Astrocyte (in vitro differentiated cells and primary cell): ENCODE results near the gene IARS1. TPM values are rescaled to one million over a fixed set of nuclear protein-coding genes. Genes with fewer than 3 reads are reported as not detected.

ENCODE experiments used
- DNase-seq: peaks from one replicate; pipeline ENCODE4 v3.0.0-alpha.2; 2010; ENCODE audit warnings: low read depth
- FAIRE-seq: peaks from 2 replicates; lab custom pipeline; 2011; peaks lifted over from hg19 to GRCh38; lab: Jason Lieb, UNC
- H2AFZ ChIP-seq: 2 replicates; pipeline ENCODE4 v1.6.0; 2012; ENCODE audit warnings: low read depth, low read length, inconsistent platforms
- H3K27ac ChIP-seq: 2 replicates; pipeline ENCODE4 v1.5.1; 2011; ENCODE audit warnings: low read depth, low read length, inconsistent platforms
- H3K27me3 ChIP-seq: 2 replicates; pipeline ENCODE4 v1.6.0; 2011; ENCODE audit warnings: low read length, inconsistent platforms; ENCODE audit not compliant: insufficient read depth
- H3K36me3 ChIP-seq: 2 replicates; pipeline ENCODE4 v1.5.1; 2011; ENCODE audit warnings: low read length, inconsistent platforms; ENCODE audit not compliant: insufficient read depth
- H3K4me1 ChIP-seq: 2 replicates; pipeline ENCODE4 v1.5.1; 2011; ENCODE audit warnings: low read length, inconsistent platforms; ENCODE audit not compliant: insufficient read depth
- H3K4me2 ChIP-seq: 2 replicates; pipeline ENCODE4 v1.6.0; 2012; ENCODE audit warnings: low read length, inconsistent platforms
- H3K4me3 ChIP-seq: 2 replicates; pipeline ENCODE4 v1.5.1; 2011; ENCODE audit warnings: low read depth, mild to moderate bottlenecking, low read length, inconsistent platforms; ENCODE audit not compliant: insufficient read depth
- H3K79me2 ChIP-seq: 2 replicates; pipeline ENCODE4 v1.6.0; 2012; ENCODE audit warnings: mild to moderate bottlenecking, low read length, inconsistent platforms; ENCODE audit not compliant: insufficient read depth
- H3K9ac ChIP-seq: 2 replicates; pipeline ENCODE4 v1.6.0; 2012; ENCODE audit warnings: mild to moderate bottlenecking, low read length, inconsistent platforms
- H3K9me3 ChIP-seq: 2 replicates; pipeline ENCODE4 v1.5.1; 2012; ENCODE audit warnings: low read depth, mild to moderate bottlenecking, low read length, inconsistent platforms; ENCODE audit not compliant: insufficient read depth
- H4K20me1 ChIP-seq: 2 replicates; pipeline ENCODE4 v1.6.0; 2012; ENCODE audit warnings: low read length, inconsistent platforms; ENCODE audit not compliant: insufficient read depth
- H3K27ac Mint-ChIP-seq: one replicate; pipeline ENCODE4 v1.8.0; 2021; ENCODE audit warnings: mild to moderate bottlenecking, mixed read lengths; ENCODE audit not compliant: unreplicated experiment
- H3K27me3 Mint-ChIP-seq: one replicate; pipeline ENCODE4 v1.8.0; 2021; ENCODE audit warnings: low read depth, mixed read lengths; ENCODE audit not compliant: unreplicated experiment
- H3K36me3 Mint-ChIP-seq: one replicate; pipeline ENCODE4 v1.8.0; 2021; ENCODE audit warnings: low read depth, mixed read lengths; ENCODE audit not compliant: unreplicated experiment
- H3K4me1 Mint-ChIP-seq: one replicate; pipeline ENCODE4 v1.8.0; 2021; ENCODE audit warnings: low read depth, mixed read lengths; ENCODE audit not compliant: unreplicated experiment
- H3K4me3 Mint-ChIP-seq: one replicate; pipeline ENCODE4 v1.8.0; 2021; ENCODE audit warnings: mild to moderate bottlenecking, moderate library complexity, mixed read lengths; ENCODE audit not compliant: unreplicated experiment
- H3K9me3 Mint-ChIP-seq: one replicate; pipeline ENCODE4 v1.8.0; 2021; ENCODE audit warnings: mild to moderate bottlenecking, mixed read lengths; ENCODE audit not compliant: unreplicated experiment
- EZH2 ChIP-seq: IDR thresholded peaks from 2 replicates; pipeline ENCODE4 v1.6.1; 2012; ENCODE audit warnings: mild to moderate bottlenecking, low read length, inconsistent platforms; ENCODE audit not compliant: insufficient read depth
- total RNA-seq: library from RNA; stranded (reverse); gene quantifications from 2 replicates; pipeline ENCODE4 v1.2.1, GENCODE V29; 2021
- TF ChIP-seq, protein P1 (sequence below): IDR thresholded peaks from 2 replicates; pipeline ENCODE4 v1.5.1; 2011; ENCODE audit warnings: low read depth, mild to moderate bottlenecking, inconsistent platforms, low read length, moderate library complexity; ENCODE audit not compliant: insufficient read depth

The IARS1 gene
- total RNA-seq, 1 donor from 2014 or later = 226 TPM

DNA sequence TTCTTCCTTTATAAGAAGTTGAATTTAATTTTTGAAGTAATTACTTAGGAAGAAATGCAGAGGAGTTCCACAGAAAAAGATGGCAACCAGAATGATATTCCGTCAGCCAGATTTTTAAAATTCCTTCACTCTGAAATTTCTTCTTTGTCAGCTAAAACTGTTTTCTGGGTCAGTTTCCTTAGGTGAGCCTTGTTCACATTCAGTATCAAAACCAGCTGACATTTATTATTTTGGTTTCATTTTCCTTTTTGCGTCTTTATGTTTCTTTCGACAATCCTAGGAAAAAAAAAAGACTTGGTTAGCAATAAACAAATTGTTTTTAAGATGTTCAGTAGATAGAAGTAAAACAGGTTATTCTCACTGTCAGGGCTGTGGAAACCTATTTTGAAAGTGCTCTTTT is 4.1 kb upstream of the IARS1 start:
- peaks cover 3% of the 10 kb centered on the region for H3K36me3 Mint-ChIP-seq
- no peak overlapping the region for H3K27ac ChIP-seq

DNA sequence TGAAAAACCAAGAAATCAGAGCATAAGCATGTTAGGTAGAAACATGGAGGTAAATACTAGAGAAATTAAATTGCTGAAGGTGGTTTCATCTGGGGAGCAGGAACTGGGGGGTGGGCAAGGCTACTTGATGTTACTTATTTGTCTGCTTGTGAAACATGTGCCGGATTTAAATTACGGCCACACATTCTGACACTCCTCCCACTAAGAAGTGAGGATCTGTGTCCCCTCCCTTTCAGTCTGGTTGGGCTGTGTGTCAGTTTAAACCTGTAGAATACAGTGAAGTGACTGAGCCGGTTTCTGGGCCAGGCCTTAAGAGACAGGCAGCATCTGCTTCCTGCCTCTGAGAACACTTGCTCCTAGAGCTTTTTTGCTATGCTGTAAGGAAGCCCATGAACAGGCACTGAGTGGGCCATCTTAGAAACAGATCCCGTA is 2.3 kb upstream of the IARS1 start:
- Histone ChIP-seq H3K4me3 (no peak overlapping the region), H3K4me2 (no peak overlapping the region), H3K9me3 (no peaks in the 10 kb centered on the region), H3K27me3 (no peaks in the 10 kb centered on the region), H4K20me1 (peaks cover 12% of the 10 kb centered on the region), H3K9ac (no peak overlapping the region), H3K4me1 (peaks cover 19% of the 10 kb centered on the region), H3K27ac (no peak overlapping the region), H2AFZ (no peak overlapping the region), H3K79me2 (peaks cover 26% of the 10 kb centered on the region), H3K36me3 (peaks cover 31% of the 10 kb centered on the region)
- peak overlapping the region; percentile 47 for H3K4me3 Mint-ChIP-seq
- H3K27ac Mint-ChIP-seq = peak overlapping the region; percentile 94
- DNase-seq (no peak), FAIRE-seq (no peak)
- peaks cover 2% of the 10 kb centered on the region for H3K36me3 Mint-ChIP-seq
- TF ChIP-seq, protein P1, sequence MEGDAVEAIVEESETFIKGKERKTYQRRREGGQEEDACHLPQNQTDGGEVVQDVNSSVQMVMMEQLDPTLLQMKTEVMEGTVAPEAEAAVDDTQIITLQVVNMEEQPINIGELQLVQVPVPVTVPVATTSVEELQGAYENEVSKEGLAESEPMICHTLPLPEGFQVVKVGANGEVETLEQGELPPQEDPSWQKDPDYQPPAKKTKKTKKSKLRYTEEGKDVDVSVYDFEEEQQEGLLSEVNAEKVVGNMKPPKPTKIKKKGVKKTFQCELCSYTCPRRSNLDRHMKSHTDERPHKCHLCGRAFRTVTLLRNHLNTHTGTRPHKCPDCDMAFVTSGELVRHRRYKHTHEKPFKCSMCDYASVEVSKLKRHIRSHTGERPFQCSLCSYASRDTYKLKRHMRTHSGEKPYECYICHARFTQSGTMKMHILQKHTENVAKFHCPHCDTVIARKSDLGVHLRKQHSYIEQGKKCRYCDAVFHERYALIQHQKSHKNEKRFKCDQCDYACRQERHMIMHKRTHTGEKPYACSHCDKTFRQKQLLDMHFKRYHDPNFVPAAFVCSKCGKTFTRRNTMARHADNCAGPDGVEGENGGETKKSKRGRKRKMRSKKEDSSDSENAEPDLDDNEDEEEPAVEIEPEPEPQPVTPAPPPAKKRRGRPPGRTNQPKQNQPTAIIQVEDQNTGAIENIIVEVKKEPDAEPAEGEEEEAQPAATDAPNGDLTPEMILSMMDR = no peak
- no peak for TF ChIP-seq EZH2
- no peaks in the 10 kb centered on the region for H3K9me3 Mint-ChIP-seq
- peaks cover 21% of the 10 kb centered on the region for H3K4me1 Mint-ChIP-seq
- H3K27me3 Mint-ChIP-seq = no peaks in the 10 kb centered on the region

More for the DNA sequence above, 4.1 kb upstream of the IARS1 start:
- Histone ChIP-seq H3K9me3 (no peaks in the 10 kb centered on the region), H3K4me3 (no peak overlapping the region), H3K4me2 (no peak overlapping the region), H2AFZ (no peak overlapping the region), H3K27me3 (no peaks in the 10 kb centered on the region), H3K9ac (no peak overlapping the region), H4K20me1 (no peaks in the 10 kb centered on the region), H3K79me2 (peaks cover 9% of the 10 kb centered on the region), H3K36me3 (peaks cover 45% of the 10 kb centered on the region), H3K4me1 (peaks cover 8% of the 10 kb centered on the region)
- FAIRE-seq = no peak
- Mint-ChIP-seq H3K4me1 (peaks cover 11% of the 10 kb centered on the region), H3K27ac (no peak overlapping the region), H3K4me3 (no peak overlapping the region), H3K9me3 (no peaks in the 10 kb centered on the region), H3K27me3 (no peaks in the 10 kb centered on the region)
- DNase-seq = no peak
- TF ChIP-seq, protein P1 = no peak
- no peak for TF ChIP-seq EZH2

GRCh38 chr9:92295240-92295790 is 1.8 kb upstream of the IARS1 start:
- TF ChIP-seq EZH2 = no peak
- TF ChIP-seq, protein P1 = no peak
- H3K4me3 ChIP-seq = no peak overlapping the region
- peaks cover 28% of the 10 kb centered on the region for H3K36me3 ChIP-seq
- H3K27ac Mint-ChIP-seq = peak overlapping the region; percentile 94
- no peak overlapping the region for H3K27ac ChIP-seq
- H3K4me2 ChIP-seq = no peak overlapping the region
- H4K20me1 ChIP-seq = peaks cover 12% of the 10 kb centered on the region
- DNase-seq (no peak), FAIRE-seq (no peak)
- peak overlapping the region; percentile 47 for H3K4me3 Mint-ChIP-seq
- H3K79me2 ChIP-seq = peaks cover 32% of the 10 kb centered on the region
- no peaks in the 10 kb centered on the region for H3K27me3 ChIP-seq
- no peaks in the 10 kb centered on the region for H3K9me3 ChIP-seq
- H3K9me3 Mint-ChIP-seq = no peaks in the 10 kb centered on the region
- no peaks in the 10 kb centered on the region for H3K27me3 Mint-ChIP-seq
- no peak overlapping the region for H2AFZ ChIP-seq
- peaks cover 19% of the 10 kb centered on the region for H3K4me1 ChIP-seq
- H3K4me1 Mint-ChIP-seq = peaks cover 25% of the 10 kb centered on the region
- peaks cover 2% of the 10 kb centered on the region for H3K36me3 Mint-ChIP-seq
- no peak overlapping the region for H3K9ac ChIP-seq
